Activated T-cell treated with anti-CD3 and anti-CD28 coated beads, Interleukin-2, amount 50 U/mL, for 24 hours (primary cell): Measurements from ENCODE around the gene HOXB8.

ENCODE experiments used
- DNase-seq: peaks from one replicate; pipeline ENCODE4 v3.0.0-alpha.2; 2020
- H3K27ac Mint-ChIP-seq: 2 replicates; pipeline ENCODE4 v1.8.0; 2020; ENCODE audit warnings: mild to moderate bottlenecking, mixed read lengths
- H3K27me3 Mint-ChIP-seq: 2 replicates; pipeline ENCODE4 v1.8.0; 2020; ENCODE audit warnings: mixed read lengths
- H3K36me3 Mint-ChIP-seq: 2 replicates; pipeline ENCODE4 v1.8.0; 2020; ENCODE audit warnings: low read depth, mixed read lengths
- H3K4me1 Mint-ChIP-seq: 2 replicates; pipeline ENCODE4 v1.8.0; 2020; ENCODE audit warnings: low read depth, mixed read lengths
- H3K4me3 Mint-ChIP-seq: 2 replicates; pipeline ENCODE4 v1.8.0; 2020; ENCODE audit warnings: mild to moderate bottlenecking, moderate library complexity, mixed read lengths
- H3K9me3 Mint-ChIP-seq: 2 replicates; pipeline ENCODE4 v1.8.0; 2020; ENCODE audit warnings: mixed read lengths

HOXB8 gene

DNA sequence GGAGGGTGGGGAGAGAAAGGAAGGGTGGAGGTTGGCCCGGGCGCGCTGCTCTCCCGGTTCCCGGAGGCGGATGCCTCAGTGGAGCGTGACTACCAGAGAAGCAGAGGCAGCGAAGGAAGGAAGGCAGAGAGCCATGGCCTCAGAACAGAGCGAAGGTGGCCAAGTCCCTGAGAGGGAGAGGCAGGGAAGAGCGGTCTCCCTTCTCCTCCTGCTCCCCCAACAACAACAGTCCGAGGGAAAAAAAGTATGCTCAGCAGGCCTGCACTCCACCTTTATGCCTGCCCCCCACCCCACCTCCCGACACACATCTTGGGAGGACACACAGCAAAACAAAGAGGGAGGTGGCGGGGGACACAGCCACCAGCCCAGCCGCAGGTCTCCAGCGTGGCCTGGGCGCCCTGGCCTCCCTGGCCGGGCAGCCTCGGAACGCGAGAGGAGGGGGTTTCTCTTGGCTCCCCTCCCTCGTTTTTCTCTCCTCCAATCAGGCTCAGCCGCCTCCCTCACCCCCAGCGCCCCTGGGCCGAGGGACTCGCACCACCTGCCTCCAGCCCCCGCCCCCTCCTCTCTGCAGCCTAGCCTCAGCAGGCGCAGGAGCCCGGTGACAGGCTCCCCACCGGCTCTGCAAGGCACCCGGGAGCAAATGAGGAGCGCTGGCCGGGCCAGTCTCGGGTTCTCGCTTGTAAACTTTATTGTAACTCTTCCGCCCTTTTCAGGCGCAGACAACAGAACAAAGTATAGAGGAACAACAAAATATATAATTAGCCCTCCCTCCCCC, 3.2 kb downstream of the HOXB8 start:
- no peak for DNase-seq
- Mint-ChIP-seq H3K27ac (peak overlapping the region; percentile 67), H3K9me3 (no peaks in the 10 kb centered on the region), H3K4me3 (peak overlapping the region; percentile 83), H3K27me3 (peaks cover 89% of the 10 kb centered on the region), H3K36me3 (no peaks in the 10 kb centered on the region), H3K4me1 (peaks cover 44% of the 10 kb centered on the region)

DNA sequence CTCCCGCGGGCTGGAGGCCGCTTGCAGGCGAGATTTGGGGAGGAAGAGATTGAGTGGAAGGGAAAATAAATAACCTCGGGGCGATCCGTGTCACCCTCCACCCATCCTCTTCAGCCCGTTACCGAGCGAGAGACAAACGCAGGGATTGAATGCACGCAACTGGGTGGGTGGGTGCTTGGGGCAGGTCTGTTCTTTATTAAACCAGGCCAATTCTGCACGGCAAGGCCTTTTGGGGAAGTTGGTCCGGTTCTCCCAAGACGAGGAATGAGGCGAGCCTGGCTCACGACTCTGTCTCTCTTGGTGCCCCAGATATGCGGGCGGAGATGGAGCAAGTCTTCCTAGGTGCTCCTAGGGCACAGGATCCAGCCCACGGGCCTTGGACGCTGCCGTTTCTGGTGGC, 3.9 kb downstream of the HOXB8 start:
- Mint-ChIP-seq H3K36me3 (no peaks in the 10 kb centered on the region), H3K27me3 (peaks cover 89% of the 10 kb centered on the region), H3K27ac (peak overlapping the region; percentile 71), H3K4me1 (peaks cover 44% of the 10 kb centered on the region), H3K9me3 (no peaks in the 10 kb centered on the region), H3K4me3 (peak overlapping the region; percentile 83)
- no peak for DNase-seq

DNA sequence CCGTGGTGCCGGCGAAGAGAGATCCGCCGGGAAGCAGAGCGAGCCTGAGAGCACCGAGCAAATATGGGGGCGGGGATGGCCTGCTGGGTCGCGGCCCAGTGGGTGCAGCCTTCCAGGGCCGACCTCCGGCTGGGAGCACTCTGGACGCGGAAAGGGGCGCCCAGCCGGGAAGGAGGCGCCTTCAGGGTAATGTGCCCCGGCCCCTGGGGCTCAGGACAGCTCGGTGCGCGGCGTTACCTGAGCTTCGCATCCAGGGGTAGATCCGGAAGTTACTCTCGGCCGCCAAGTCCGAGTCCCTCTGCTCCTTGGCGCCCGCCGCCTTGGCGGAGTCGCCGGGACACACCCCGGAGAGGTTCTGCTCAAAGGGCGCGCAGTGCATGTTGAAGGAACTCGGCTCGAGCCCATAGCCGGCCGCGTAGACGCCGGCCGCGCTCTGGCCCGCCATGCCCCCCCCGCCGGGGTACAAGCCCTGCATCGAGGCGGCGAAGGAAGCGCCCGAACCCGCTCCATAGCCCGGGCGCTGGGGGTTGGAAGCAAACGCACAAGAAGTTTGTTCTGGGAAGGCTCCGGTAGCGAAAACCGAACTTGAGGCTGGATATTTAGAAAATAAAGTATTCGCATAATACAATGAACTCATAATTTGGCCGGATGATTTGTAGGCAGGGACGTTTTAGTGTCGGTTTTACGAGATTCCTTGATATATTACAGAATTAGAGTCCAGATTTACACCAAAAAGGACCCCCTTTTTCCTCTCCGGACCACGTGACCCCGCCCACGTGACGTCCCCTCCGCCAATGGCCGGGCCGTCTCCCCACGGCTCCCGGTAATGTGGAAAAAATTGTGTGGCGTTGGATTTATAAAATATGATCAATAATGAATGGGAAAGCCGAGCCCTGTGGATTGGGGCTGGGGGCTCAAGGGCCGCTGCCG, 4.5 kb downstream of the HOXB8 start, which contains the start of gene HOXB7:
Gene HOXB7 (minus strand): TSS at position 736 of the 930 bp plus-strand sequence. CDS start 99 bp downstream, at position 637.
- peaks cover 38% of the 10 kb centered on the region for H3K4me1 Mint-ChIP-seq
- H3K36me3 Mint-ChIP-seq: no peaks in the 10 kb centered on the region
- peaks cover 89% of the 10 kb centered on the region for H3K27me3 Mint-ChIP-seq
- H3K9me3 Mint-ChIP-seq: no peaks in the 10 kb centered on the region
- peak within 1 kb of the TSS; percentile 83 for H3K4me3 Mint-ChIP-seq
- DNase-seq: peak; percentile 77
- H3K27ac Mint-ChIP-seq: peak within 1 kb of the TSS; percentile 71

GRCh38 chr17:48609759-48610281, 5.3 kb downstream of the HOXB8 start:
- H3K27me3 Mint-ChIP-seq: peaks cover 87% of the 10 kb centered on the region

GRCh38 chr17:48609033-48609432, 6.1 kb downstream of the HOXB8 start:
- peaks cover 28% of the 10 kb centered on the region for H3K4me1 Mint-ChIP-seq
- no peaks in the 10 kb centered on the region for H3K36me3 Mint-ChIP-seq
- H3K9me3 Mint-ChIP-seq: no peaks in the 10 kb centered on the region
- no peak overlapping the region for H3K4me3 Mint-ChIP-seq
- no peak overlapping the region for H3K27ac Mint-ChIP-seq
- peaks cover 87% of the 10 kb centered on the region for H3K27me3 Mint-ChIP-seq
- no peak for DNase-seq

More at GRCh38 chr17:48609759-48610281, 5.3 kb downstream of the HOXB8 start:
- no peaks in the 10 kb centered on the region for H3K9me3 Mint-ChIP-seq
- DNase-seq: no peak
- no peaks in the 10 kb centered on the region for H3K36me3 Mint-ChIP-seq
- H3K27ac Mint-ChIP-seq: no peak overlapping the region
- H3K4me1 Mint-ChIP-seq: peaks cover 31% of the 10 kb centered on the region
- peak overlapping the region; percentile 83 for H3K4me3 Mint-ChIP-seq

GRCh38 chr17:48608494-48608834, 6.6 kb downstream of the HOXB8 start:
- no peaks in the 10 kb centered on the region for H3K9me3 Mint-ChIP-seq
- no peaks in the 10 kb centered on the region for H3K36me3 Mint-ChIP-seq
- peaks cover 24% of the 10 kb centered on the region for H3K4me1 Mint-ChIP-seq
- peaks cover 87% of the 10 kb centered on the region for H3K27me3 Mint-ChIP-seq
- no peak overlapping the region for H3K27ac Mint-ChIP-seq
- H3K4me3 Mint-ChIP-seq: no peak overlapping the region
- DNase-seq: no peak

GRCh38 chr17:48606892-48607614, 8.0 kb downstream of the HOXB8 start:
- Mint-ChIP-seq H3K9me3 (no peaks in the 10 kb centered on the region), H3K4me3 (no peak overlapping the region), H3K27ac (no peak overlapping the region), H3K4me1 (peaks cover 19% of the 10 kb centered on the region), H3K27me3 (peaks cover 89% of the 10 kb centered on the region), H3K36me3 (no peaks in the 10 kb centered on the region)
- no peak for DNase-seq

DNA sequence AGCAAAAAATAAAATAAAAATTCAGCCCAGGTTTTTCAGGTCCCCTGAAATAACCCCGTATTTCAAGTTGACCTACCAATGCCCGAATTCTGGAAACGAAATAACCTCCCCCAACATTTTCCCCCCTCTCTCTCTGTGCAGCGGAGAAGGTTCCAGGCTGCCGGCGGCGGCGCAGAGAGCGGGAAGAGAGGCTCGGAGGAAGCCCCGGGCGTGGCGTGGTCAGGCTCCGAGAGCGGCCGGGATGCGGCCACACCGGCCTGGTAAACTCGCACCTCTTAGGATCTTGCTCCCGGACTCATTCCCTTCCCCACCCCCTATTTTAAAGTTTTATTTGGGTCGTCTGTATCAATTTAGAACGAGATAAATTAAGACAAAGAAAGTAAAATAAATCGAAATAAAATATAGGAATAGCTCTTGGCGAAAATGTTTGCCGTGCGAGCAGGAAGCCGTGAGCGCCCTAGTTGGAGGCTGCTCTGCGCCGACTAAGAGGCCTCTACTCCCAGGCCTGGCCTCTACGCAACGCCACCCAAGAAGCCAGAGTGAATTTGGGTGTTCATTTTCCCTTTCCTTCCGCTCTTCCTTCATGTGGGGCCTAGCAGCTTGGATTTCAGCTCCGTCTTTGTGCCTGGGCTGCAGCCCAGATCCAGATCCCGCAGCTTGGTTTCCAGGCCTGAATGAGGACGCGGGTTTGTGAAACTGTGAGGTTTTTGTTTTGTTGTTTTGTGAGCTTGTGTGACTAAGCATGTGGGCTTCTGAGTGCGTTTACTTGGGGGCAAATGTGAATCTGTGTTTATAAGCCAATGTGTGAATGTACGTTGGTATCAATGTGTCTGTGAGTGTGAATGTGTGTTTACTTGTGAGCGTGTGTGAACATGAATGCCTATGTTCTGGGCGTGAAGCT, 8.9 kb downstream of the HOXB8 start:
- DNase-seq: no peak
- peaks cover 16% of the 10 kb centered on the region for H3K4me1 Mint-ChIP-seq
- no peak overlapping the region for H3K4me3 Mint-ChIP-seq
- no peaks in the 10 kb centered on the region for H3K36me3 Mint-ChIP-seq
- peaks cover 91% of the 10 kb centered on the region for H3K27me3 Mint-ChIP-seq
- no peak overlapping the region for H3K27ac Mint-ChIP-seq
- no peaks in the 10 kb centered on the region for H3K9me3 Mint-ChIP-seq

- Mint-ChIP-seq H3K4me1 (peaks cover 9% of the 10 kb centered on the region), H3K36me3 (no peaks in the 10 kb centered on the region), H3K27ac (no peak overlapping the region), H3K27me3 (peaks cover 91% of the 10 kb centered on the region), H3K9me3 (no peaks in the 10 kb centered on the region), H3K4me3 (no peak overlapping the region)
- DNase-seq: no peak
These were observed 9.6 kb downstream of the HOXB8 start for GRCh38 chr17:48605409-48605919.

DNA sequence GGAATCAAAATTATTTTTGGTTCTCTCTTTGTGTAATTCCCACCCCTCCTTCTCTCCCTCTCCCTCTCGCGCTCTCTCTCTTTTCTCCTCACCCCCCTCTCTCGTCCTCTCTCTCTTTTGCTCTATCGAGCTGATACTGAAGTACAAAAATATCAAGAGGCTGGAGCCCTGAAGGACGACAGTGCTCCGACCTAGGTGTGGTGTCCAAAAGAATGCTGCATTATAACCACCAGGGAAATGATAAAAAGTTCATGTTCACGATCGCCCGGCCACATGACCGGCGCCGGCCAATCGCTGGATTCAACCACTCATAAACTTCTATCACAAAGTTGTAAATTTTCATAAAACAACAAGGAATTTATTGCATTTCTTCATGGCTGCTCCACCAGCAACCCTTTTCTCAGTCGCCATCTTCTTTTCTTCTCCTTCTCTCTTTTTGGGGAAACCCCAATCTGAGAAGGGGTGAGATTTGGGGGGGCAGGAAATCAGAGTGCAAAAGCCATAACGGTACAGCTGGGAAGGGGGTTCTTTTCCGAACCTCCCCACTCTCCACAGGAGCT, 10.2 kb downstream of the HOXB8 start, which contains the start of gene HOXB6:
Gene HOXB6 (minus strand): TSS at position 217 of the 560 bp plus-strand sequence. CDS start 6,836 bp downstream, outside the sequence.
- no peak for DNase-seq
- Mint-ChIP-seq H3K9me3 (no peaks in the 10 kb centered on the region), H3K36me3 (no peaks in the 10 kb centered on the region), H3K27ac (no peak within 1 kb of the TSS), H3K27me3 (peaks cover 94% of the 10 kb centered on the region), H3K4me1 (peaks cover 9% of the 10 kb centered on the region), H3K4me3 (no peak within 1 kb of the TSS)

- H3K9me3 Mint-ChIP-seq: no peaks in the 10 kb centered on the region
- no peak overlapping the region for H3K4me3 Mint-ChIP-seq
- H3K27me3 Mint-ChIP-seq: peaks cover 94% of the 10 kb centered on the region
- no peak for DNase-seq
- no peaks in the 10 kb centered on the region for H3K36me3 Mint-ChIP-seq
- H3K4me1 Mint-ChIP-seq: peaks cover 9% of the 10 kb centered on the region
- H3K27ac Mint-ChIP-seq: no peak overlapping the region
These were observed 10.9 kb downstream of the HOXB8 start for GRCh38 chr17:48603959-48604769.
